ENCODE measurements around the gene HSP90B1. TPM values are rescaled to one million over a fixed set of nuclear protein-coding genes. Genes with fewer than 3 reads are reported as not detected.

HSP90B1 gene
- total and polyA plus RNA-seq, 9 of the 15 experiments (the other 6 are each of a cell fraction or from before 2014, with no cell fraction given): 196 to 719 (median 557) TPM

- no TSS peak for BruUV-seq (replicated peaks)
- no peak overlapping the region for H3K9ac ChIP-seq (ENCODE audit: insufficient read depth in 1 of 2, low read depth in 2 of 2, low read length in 2 of 2)
- no peaks in the 10 kb centered on the region for H3K4me1 ChIP-seq (replicated peaks in 1 of 2; ENCODE audit: control insufficient read depth in 2 of 2, insufficient read depth in 2 of 2, low read length in 2 of 2)
- no peak for FAIRE-seq
- no peaks in the 10 kb centered on the region; the same call in 1 of the 2 replicates for H3K9me3 ChIP-seq (replicated peaks; ENCODE audit: control insufficient read depth, insufficient read depth, low read depth, low read length)
- no peaks in the 10 kb centered on the region for H3K9me1 ChIP-seq (ENCODE audit: control insufficient read depth, insufficient read depth, low read length)
- intact Hi-C loops (cut with micrococcal nuclease): no loop called here
- no peak overlapping the region for H3K27ac ChIP-seq (ENCODE audit: extremely low read depth, low read depth, low read length)
- H3K79me2 ChIP-seq (ENCODE audit: control insufficient read depth, insufficient read depth, low read length): no peaks in the 10 kb centered on the region
- in situ Hi-C loops (cut with MboI): no loop called here
- no peak overlapping the region for H2AFZ ChIP-seq (ENCODE audit: low read depth, low read length)
- ChIA-PET POLR2A (interaction anchor here (0.6 to 0.7 kb wide), 2 partner anchors 33 to 1397 kb away, joined by 3 read pairs; no protein-coding TSS in a partner anchor), CTCF (ENCODE audit: low intra/inter-chr PET ratio) (no interaction called here)
- no peak for TF ChIP-seq TEAD4 (IDR thresholded peaks at IDR 0.05; ENCODE audit: low read length)
- no peak for TF ChIP-seq TEAD4 (CRISPR knock-in tag; IDR thresholded peaks at IDR 0.05; ENCODE audit: borderline replicate concordance)
- TF ChIP-seq ZNF766 (CRISPR knock-in tag; conservative IDR thresholded peaks at IDR 0.05): 0 out of 2 replicates have a peak, but pooled peaks have one; percentile 33
- no peak for TF ChIP-seq PHF21A (IDR thresholded peaks at IDR 0.05; ENCODE audit: borderline replicate concordance, low read depth)
- no peak for TF ChIP-seq NONO (IDR thresholded peaks at IDR 0.05; ENCODE audit: low read depth in 2 of 2, low read length in 1 of 2)
- TF ChIP-seq CHD4 (IDR thresholded peaks at IDR 0.05; ENCODE audit: insufficient read depth, insufficient replicate concordance, low read depth, low read length, poor library complexity, severe bottlenecking): no peak
- TF ChIP-seq E2F5 (CRISPR knock-in tag; IDR thresholded peaks at IDR 0.05): no peak
- TF ChIP-seq SMAD4 (CRISPR knock-in tag; conservative IDR thresholded peaks at IDR 0.05): no peak
- TF ChIP-seq ZNF197 (CRISPR knock-in tag; IDR thresholded peaks at IDR 0.05; ENCODE audit: low read depth): no peak
- no peak for TF ChIP-seq CHD2 (IDR thresholded peaks at IDR 0.05; ENCODE audit: low read depth, low read length)
- TF ChIP-seq DMBX1 (CRISPR knock-in tag; IDR thresholded peaks at IDR 0.05; ENCODE audit: borderline replicate concordance): no peak
- TF ChIP-seq TRIM28 (IDR thresholded peaks at IDR 0.05): 0 out of 2 replicates have a peak, but pooled peaks have one; percentile 30
- no peak for TF ChIP-seq ZNF174 (CRISPR knock-in tag; IDR thresholded peaks at IDR 0.05)
- no peak for TF ChIP-seq ZNF830 (CRISPR knock-in tag; IDR thresholded peaks at IDR 0.05)
- no peak for TF ChIP-seq MTA3 (IDR thresholded peaks at IDR 0.05; ENCODE audit: borderline replicate concordance)
- no peak for TF ChIP-seq NELFE (IDR thresholded peaks at IDR 0.05; ENCODE audit: insufficient read depth, insufficient read length)
- 14% methylated on average over 3 of the region's 3 CpGs for WGBS (ENCODE audit: insufficient coverage, low coverage, missing lambda C conversion rate)
- no peak overlapping the region for H3K4me3 ChIP-seq
- no peak for ATAC-seq
- no peak for DNase-seq (ENCODE audit: extremely low read depth in 1 of 4, low spot score in 3 of 4)
- no peak overlapping the region for H3K4me2 ChIP-seq (ENCODE audit: insufficient read depth, low read length)
- 0 out of 5 replicates have a peak, but pooled peaks cover 2 to 4% of the 10 kb centered on the region in 2 experiments for H3K27me3 ChIP-seq (ENCODE audit: control insufficient read depth in 2 of 2, insufficient read depth in 2 of 2, low read length in 2 of 2)
- H3K36me3 ChIP-seq (ENCODE audit: control insufficient read depth, insufficient read depth, low read length): no peaks in the 10 kb centered on the region
- no peaks in the 10 kb centered on the region for H4K20me1 ChIP-seq (replicated peaks; ENCODE audit: control insufficient read depth, insufficient read depth, low read length)
Measured at GRCh38 chr12:103917873-103918272, 12.3 kb upstream of the HSP90B1 start.

Data from K562 (cell line).